Transverse colon (tissue), 4 donors: ENCODE measurements around the gene NEDD4L.

Experiments
- CTCF ChIP-seq, 5 experiments: fragments of 200-600 bp in 3 of 5; fragments of 450-650 bp in 2 of 5; sonication (generic) in 3 of 5; IDR thresholded peaks; 1 replicate in 2 of 5; 2 replicates in 3 of 5; pipeline ENCODE4 v1.5.1; 2016 to 2017; ENCODE audit warnings: antibody characterized with exemption in 5 of 5, inconsistent platforms in 3 of 5, mild to moderate bottlenecking in 2 of 5, moderate library complexity in 1 of 5
- POLR2AphosphoS5 ChIP-seq, 3 donors: sonication (generic); formaldehyde crosslinking; IDR thresholded peaks; one replicate each; pipeline ENCODE4 v1.6.1; 2016; ENCODE audit warnings: antibody characterized with exemption in 3 of 3

DNA sequence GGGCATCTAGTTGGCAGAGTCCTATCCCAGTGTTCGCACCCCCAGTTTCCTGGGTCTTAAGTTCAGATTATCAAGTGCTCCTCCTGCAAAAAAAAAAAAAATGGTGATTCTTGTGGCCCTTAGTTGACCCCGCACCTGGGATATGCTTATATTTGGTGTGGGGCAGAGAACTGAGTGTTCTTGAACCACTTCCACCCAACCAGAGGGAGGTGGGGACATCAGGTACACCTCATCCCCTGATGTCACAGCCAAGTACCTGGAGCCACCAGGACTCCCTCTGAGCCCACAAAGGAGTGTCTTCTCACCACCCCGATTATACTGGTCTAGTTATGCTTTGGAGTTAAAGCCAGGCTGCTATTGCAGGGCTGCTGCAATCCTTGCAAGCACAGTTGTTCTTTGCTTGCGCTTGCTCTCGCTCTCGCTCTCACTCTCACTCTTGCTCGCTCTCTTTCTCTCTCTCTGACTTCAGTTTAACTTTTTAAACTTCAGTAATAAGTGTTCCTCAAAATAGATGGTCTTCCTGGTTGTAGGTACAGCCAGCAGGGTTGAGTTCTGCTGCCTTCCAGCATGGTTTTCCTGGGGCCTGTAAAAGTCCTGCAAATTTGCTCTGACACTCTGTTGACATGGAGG, 265.7 kb downstream of the NEDD4L start:
- no peak for TF ChIP-seq CTCF (IDR thresholded peaks at IDR 0.05)
- no peak for TF ChIP-seq POLR2AphosphoS5 (IDR thresholded peaks at IDR 0.05)
